GM08714 (cell line): ENCODE data around the gene COL11A2.

Experiments used
- H3K4me3 ChIP-seq: fragments of 200-500 bp; sonication (Bioruptor generic); 2 replicates; pipeline ENCODE4 v1.5.1; 2014; ENCODE audit warnings: mild to moderate bottlenecking, low read length, inconsistent platforms
- ZNF274 ChIP-seq: IDR thresholded peaks from 2 replicates; pipeline ENCODE4 v1.6.1; 2012; ENCODE audit warnings: mild to moderate bottlenecking, low read depth, low read length

Gene COL11A2

DNA sequence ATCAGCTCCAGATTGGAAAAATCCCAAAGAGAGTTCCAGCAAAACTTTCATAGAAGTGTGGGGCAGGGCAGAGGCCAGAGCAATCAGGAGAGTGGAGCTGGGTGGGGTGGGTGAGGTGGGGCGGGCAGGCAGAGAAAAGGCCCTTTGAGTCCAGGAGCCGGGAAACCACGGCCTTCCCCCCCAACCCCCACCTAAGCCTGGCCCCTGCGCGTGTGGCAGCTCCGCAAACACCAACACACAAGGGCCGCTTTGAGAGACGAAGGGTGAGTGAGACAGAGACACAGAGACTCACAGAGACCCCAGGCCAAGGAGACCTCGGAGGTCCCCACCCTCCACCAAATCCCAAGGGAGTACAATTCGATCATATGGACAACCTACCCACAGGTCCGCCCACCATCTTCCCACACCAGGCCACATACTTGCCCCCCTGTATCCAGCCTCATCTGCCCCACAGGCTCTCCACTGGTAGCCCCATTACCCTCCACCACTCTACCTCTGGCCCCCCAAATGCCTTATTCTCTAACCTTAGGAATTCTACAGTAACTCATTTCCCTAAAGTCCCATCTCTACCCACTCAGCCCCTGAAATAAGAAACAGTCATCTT, 1.7 kb downstream of the COL11A2 start:
- no peak overlapping the region for H3K4me3 ChIP-seq
- no peak for TF ChIP-seq ZNF274

DNA sequence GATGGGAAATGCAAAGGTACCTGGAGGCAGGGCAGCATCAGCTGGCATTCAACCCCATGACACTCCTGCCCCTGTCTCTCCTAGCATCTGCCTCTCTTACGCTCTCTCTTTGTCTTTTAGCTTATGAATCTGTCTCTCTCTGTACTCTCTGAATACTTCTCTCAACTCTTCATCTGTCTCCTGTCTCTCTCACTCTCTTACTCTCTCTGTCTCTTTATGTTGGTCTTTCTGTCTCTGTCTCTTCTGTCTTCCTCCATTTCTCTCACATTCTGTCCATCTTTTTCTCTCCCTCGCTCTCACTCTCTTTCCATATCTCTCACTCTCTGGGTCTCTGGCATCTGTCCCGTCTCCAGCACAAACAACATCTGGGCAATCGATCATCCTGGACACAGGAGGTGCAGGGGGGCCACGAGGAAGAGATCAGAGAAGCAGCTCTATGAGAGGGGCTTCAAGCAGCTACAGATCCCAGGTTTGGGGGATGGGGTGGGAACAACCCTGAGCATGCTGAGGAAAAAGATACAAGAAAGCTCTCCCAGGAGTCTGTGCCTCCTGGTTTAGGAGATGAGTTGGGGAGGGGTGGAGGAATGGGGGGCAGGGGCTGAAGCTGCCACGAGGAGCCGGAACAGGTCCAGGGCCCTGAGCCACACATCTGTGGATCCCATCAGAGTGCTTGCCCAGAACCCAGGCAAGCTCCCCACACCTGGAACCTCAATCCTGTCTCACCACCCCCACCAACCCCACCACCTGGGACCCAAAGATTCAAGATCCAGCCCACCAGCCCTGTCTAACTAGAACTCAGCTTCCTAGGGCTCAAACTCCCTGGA, 2.4 kb downstream of the COL11A2 start:
- no peak overlapping the region for H3K4me3 ChIP-seq
- TF ChIP-seq ZNF274 = no peak

DNA sequence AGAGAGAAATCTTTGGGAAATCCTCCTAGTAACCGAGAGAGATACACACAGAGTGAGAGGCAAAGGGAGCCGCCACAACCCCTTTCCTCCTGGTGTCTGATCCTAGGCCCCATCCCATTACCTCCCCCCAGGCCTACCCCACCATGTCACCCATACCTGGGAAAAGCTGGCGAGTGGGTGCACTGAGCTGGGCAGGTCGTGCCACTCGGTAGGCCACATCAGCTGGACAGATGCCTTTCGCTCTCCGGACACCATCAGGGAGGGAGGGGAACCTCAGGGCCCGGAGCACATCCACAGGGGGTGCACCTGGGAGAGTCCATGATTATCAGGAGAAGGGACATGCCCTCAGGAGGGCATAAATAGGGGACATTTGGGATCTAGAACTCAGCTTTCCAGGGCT, 3.1 kb downstream of the COL11A2 start:
- no peak for TF ChIP-seq ZNF274

DNA sequence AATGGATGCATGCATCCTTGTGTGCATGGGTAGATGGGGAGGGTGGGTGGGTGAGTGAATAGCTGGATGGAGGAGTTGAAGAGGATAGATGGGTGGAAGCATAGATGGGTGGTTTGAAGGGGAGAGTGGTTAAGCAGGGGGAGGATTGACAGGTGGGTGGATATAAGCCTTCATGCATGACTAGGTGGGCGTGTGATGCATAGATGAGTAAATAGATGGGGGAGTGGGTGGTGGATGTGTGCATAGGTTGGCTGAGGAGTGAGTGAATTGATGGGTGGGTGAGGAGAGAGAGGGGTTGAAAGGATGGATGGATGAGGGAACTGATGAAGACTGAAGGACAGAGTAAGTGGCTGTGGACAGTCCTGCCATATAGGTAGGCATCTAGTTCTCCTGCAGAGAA, 4.5 kb downstream of the COL11A2 start:
- TF ChIP-seq ZNF274 = no peak
- H3K4me3 ChIP-seq = no peak overlapping the region

More for the DNA sequence above, 3.1 kb downstream of the COL11A2 start:
- no peak overlapping the region for H3K4me3 ChIP-seq

DNA sequence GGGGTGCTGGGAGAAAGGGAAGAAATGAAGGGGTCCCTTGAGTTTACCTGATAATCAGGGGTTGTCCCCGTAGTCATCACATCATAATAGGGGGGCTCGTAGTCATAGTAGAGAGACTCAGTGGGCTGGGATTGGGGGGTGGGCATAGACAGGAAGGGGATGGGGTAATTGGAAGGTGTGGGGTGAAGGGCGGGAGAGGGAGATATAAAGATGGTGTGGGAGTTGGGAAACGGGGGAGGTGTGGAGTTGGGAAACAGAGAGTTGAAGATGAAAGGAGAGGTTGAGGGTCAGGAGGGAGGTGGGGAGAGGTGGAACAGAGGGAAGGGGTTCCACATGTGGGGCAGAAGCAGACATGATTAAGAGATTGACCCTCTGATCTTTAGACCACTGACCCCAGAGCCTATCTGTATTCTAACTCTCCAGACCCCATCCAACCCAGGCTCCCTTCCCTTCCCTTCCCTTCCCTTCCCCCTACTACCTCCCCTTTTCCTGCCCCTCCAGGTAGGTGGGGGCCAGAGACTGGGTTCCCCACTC, 6.5 kb downstream of the COL11A2 start:
- TF ChIP-seq ZNF274 = no peak
- no peak overlapping the region for H3K4me3 ChIP-seq

DNA sequence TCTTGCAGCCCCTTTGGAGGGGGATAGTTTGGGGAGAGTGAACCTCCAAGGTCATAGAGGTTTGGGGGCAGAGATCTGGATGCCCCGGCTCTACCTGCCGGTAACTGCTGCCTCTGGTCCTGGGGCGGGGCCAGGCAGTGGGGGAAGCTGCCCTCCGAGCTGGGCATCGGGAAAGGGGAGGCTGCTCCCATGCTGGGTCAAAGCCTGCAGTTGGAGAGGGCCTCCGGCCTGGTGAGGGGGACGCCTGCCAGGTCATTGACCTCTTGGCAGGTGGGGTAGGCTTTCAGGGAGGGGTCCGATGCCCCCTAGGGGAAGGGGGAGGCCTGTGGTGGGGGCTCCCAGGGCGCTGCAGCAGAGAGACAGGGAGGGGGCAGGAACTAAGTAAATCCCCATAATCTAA, 7.1 kb downstream of the COL11A2 start:
- no peak overlapping the region for H3K4me3 ChIP-seq

DNA sequence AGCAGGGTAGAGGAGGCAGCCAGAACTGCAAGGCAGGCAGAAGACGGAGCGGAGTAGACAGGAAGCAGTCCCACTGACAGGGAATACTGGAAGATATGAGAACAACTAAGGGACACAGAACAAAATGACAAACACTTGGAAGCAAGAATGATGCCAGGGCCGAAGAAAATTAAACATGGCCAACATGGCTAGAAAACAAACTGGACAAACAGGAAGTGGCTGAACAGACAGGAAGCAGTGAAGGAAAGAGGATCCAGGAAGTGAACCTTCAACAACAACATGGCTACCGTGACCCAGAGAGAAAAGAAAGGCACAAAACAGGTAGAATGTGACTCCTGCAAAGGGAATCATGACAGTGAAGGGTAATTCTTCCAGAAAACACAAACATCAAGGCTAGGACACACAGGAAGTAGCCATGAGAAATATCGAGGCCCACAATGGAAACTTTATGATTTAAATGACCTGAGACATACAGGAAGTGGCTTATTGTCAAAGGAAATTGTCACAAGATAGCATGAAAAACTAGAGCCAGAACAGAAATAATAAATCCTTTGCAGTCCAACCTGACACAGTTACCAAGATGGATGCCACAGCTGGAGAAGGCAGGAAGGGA, 9.1 kb downstream of the COL11A2 start:
- TF ChIP-seq ZNF274 = no peak
- no peak overlapping the region for H3K4me3 ChIP-seq

More for the DNA sequence above, 7.1 kb downstream of the COL11A2 start:
- no peak for TF ChIP-seq ZNF274

DNA sequence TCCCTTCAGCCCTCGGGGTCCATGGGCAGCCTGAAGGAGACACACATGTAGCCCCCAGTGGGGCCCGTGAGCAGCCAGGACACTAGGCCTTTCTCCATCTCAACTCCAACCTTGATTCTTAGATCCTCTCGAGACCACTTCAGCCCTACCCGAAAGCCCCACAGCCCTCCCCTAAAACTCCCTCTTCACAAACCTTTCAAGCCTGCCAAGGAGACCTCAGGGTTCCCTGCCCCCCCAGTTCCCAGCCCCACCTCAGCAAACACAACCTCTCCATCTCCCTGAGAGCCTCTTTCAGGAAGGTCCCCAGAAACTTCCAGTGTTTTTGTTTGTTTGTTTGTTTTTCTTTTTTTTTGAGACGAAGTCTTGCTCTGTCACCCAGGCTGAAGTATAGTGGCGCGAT, 11.1 kb downstream of the COL11A2 start:
- no peak overlapping the region for H3K4me3 ChIP-seq
- TF ChIP-seq ZNF274 = no peak

DNA sequence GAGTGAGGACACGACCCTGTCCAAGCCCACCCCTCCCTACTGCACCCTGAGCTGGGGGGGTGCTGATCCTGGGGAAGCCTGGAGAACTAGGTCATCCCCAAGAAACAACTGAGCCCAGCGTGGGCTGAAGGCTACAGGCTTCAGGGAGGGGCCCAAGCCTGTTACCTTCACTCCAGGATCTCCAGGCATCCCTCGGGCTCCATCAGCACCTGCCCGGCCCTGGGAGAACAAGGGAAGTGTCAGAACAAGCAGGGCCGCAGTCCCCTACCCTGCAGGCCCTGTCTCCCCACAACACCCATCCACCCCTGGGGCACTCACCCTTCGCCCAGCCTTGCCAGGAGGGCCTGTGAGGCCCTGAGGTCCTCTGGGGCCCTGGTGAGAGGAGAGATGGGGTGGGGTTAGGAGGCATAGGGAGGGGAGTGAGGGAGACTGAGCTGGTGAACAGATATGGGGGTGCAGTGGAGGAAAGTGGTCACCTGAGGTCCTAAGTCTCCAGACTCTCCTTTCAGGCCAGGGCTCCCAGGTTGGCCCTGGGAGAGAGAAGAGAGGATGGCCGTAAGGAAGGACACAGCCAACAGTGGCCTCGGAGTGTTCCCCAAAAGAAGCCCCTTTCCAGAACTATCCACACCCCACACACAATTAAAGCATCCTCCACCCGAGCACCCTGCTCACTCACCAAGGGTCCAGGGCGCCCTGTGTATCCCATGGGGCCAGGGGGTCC, 13.4 kb downstream of the COL11A2 start:
- H3K4me3 ChIP-seq = no peak overlapping the region
- no peak for TF ChIP-seq ZNF274

DNA sequence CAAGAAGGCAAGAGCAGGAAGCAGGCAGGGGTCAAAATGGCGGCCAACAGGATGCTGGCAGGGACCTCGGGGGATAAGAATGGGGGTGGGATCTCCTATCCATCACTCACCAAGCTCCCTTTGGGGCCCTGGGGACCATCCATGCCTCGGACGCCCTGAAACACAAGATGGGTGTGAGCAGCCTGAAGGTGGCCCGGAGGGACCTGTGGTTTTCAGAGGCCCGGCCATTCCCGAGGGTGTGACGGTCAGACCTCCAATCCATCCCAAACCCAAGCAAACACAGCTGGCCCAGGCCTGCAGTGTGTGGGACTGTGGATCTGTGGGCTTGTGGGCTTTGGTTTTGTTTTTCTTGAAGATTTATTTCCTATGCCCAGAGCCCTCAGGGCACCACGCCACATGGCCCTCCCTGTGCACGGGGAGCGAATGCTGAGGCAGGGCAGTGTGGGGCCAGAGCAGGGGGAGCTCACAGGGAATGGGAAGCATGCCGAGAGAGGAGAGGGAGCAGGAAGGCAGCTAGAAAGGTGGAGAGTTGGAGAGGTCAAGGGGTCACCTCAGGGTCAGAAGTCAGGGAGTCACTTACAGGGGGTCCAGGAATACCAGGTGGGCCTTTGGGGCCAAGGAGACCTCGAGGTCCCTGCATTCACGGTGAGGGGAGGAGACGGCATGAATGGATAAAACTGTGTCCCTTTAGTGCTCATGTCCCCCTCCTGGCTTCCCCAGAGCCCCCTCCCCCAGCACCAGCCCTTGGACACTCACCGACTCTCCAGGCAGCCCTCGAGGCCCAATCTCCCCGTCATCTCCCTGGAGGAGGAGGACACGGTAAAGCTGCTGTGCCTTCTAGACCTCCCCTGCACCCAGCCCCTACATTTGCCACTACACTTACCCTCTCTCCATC, 14.5 kb downstream of the COL11A2 start:
- no peak overlapping the region for H3K4me3 ChIP-seq
- no peak for TF ChIP-seq ZNF274

DNA sequence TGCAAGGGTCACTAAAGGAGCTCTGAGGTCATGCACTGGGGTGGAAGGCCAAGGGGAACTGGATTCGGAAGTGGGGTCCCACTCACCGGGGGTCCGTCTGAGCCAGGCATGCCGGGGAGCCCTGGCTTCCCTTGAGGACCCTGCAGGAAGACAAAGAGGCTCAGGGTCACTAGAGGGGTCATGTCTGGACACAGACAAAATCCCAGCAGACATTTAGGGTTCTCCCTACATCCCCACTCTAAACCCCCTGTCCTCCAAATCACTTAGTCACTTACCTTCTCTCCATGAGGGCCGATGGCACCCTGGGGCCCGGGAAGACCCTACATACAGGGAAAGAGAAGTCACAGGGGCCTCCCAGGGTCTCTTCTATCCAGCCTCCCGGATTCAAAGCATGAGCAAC, 15.4 kb downstream of the COL11A2 start:
- TF ChIP-seq ZNF274 = no peak
- no peak overlapping the region for H3K4me3 ChIP-seq

DNA sequence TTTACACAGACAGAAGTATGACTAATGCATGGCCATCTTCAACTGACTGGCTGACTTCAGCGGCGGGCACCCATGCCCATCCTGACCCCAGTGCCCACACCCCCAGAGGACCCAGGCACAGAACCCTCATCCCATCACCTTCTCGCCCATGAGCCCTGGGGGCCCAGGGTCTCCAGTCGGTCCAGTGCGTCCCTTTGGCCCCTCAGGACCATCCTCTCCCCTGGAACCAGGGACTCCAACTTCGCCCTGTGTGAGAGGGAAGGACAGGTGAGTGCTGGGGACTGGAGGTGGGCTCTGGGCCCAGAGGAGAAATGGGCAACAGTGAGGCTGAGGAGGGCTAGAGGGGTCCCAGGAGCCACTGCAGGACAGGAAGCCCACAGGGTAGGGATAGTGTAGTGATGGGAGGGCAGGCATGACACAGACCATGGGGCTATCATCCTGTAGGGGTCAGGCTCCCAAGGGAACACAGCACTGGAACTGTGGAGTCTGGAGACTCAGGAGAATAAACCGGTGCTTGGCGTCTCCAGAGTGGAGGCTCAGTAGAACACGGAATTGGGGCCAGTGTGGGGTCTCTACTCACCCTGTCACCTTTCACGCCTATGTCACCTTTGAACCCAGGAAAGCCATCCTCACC, 16.7 kb downstream of the COL11A2 start:
- TF ChIP-seq ZNF274 = no peak
- H3K4me3 ChIP-seq = no peak overlapping the region

DNA sequence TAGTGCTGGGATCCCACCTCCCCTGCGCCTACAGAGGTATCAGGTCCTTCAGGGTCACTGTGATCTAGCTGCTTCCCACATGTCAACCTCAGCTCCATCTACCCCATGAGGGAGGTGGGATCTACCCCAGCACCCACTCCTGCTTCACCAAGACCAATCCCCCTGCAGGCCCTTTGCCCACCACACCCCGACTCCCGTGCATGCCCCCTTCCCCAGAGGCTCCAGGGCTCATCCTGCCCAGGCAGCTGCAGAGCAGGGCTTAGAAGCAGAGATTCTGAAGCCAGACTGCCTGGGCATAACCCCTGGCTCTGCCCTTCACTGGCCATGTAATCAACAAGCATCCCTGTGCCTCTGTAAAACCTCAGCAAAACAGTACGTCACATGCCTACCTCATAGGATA, 17.5 kb downstream of the COL11A2 start:
- no peak for TF ChIP-seq ZNF274
- no peak overlapping the region for H3K4me3 ChIP-seq
